CD4-positive, alpha-beta T cell treated with Interleukin-15 for 4 hours (primary cell): ENCODE results near the gene IBSP.

Source experiments
- DNase-seq: peaks from one replicate; pipeline ENCODE4 v3.0.0-alpha.2; 2020; ENCODE audit warnings: low spot score

IBSP gene, protein sequence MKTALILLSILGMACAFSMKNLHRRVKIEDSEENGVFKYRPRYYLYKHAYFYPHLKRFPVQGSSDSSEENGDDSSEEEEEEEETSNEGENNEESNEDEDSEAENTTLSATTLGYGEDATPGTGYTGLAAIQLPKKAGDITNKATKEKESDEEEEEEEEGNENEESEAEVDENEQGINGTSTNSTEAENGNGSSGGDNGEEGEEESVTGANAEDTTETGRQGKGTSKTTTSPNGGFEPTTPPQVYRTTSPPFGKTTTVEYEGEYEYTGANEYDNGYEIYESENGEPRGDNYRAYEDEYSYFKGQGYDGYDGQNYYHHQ

GRCh38 chr4:87799301-87800113 is at the start of gene IBSP:
Gene IBSP, plus strand, starts transcription at chr4:87799554. Its CDS starts 2,808 bp downstream, at chr4:87802362.
- DNase-seq, result no peak

DNA sequence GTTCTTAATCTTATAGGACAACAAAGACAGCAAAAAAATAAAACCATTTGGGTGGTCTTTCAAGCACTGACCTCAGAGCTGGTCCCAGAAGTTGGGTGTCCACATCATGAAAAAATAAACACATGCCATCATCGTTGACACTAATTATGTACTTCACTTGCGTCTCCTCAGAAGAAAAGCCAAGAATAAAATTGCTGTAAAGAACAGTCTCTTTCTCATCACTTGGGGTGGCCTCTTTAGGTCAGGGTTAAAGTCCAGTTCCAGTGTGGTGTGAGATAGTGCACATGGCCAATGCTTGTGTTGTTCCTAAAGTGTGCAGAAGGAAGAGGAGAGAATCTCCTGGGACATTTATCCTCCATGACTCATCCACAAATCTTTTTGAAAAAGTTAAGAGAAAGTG is 49.5 kb upstream of the IBSP start:
- no peak for DNase-seq

DNA sequence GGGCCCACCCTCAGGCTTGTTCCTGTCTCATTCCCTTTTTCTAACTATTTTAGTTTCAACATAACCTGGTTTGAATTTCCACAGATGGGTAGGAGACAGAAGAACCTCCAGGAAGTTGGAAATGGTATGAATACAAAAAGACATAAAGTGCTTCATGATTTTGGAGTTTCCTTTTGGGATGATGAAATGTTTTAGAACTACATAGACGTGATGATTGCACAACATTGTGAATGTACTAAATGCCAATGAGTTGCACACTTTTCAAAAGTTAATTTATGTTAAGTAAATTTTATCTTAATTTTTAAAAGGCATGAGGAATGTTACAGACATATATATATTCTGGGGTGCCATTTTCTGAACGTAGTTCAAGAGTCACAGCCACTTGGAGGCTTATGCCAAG is 41.1 kb upstream of the IBSP start:
- no peak for DNase-seq

DNA sequence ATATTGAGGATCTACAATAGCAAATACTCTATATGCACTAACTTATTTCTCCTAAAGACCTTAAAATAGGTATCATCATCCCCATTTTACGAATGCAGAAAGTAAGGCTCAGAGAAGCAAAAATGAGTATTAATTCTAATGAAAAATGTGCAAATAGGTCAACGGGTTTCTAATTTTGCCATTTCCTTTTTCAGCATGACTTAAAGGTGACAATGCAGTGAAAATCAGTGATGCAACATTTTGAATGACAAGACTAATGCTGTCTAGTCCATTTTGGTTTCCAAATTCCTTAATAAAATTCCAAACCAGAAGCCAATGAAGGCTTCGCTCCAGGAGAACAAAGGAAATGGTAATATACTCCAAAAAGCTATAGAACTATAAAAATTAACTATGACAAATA is 37.0 kb upstream of the IBSP start:
- no peak for DNase-seq

DNA sequence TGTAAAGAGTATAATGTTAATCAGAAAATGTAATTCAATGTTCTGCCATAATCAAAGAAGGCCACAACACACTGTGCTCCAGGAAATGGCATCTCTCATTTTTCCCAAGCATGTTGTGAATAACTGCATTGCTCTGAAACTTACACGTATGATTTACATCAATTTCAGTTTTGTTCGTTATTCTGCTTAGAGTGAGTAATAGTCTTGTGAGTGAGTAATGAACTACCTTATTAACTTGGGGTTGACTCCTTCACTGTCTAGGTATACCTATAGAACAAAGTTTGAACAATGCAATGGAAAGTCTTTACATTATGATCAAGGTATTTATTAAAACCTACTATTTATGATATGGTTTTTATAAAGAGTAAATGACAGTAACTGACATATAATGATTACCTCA is 17.8 kb upstream of the IBSP start:
- DNase-seq, result no peak

GRCh38 chr4:87783781-87784180 is 15.6 kb upstream of the IBSP start:
- no peak for DNase-seq

GRCh38 chr4:87785731-87786509 is 13.4 kb upstream of the IBSP start:
- DNase-seq, result no peak

GRCh38 chr4:87802858-87803257 is 3.5 kb downstream of the IBSP start:
- DNase-seq, result no peak

DNA sequence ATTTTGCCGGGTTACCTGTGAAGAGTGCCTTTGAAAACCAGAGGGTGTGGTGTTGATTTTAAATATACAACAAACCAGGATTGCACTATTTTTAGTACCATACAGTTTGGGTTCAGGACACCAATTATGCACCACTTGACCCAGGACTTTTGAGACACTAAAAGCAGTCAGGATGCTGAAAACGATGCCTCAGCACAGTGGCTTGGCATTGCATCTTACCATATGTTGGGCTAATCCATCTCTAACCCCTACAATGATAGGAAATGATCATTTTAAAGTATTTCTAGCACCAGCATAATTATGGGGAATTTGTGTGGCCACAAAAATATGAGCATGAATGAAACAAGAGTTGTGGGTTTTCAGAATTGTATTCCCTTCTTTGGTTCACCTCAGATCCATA is 4.1 kb downstream of the IBSP start:
- no peak for DNase-seq

- no peak for DNase-seq
These were observed 5.5 kb downstream of the IBSP start for GRCh38 chr4:87804871-87805270.

- DNase-seq, result no peak
These were observed 6.6 kb downstream of the IBSP start for GRCh38 chr4:87805971-87806370.

DNA sequence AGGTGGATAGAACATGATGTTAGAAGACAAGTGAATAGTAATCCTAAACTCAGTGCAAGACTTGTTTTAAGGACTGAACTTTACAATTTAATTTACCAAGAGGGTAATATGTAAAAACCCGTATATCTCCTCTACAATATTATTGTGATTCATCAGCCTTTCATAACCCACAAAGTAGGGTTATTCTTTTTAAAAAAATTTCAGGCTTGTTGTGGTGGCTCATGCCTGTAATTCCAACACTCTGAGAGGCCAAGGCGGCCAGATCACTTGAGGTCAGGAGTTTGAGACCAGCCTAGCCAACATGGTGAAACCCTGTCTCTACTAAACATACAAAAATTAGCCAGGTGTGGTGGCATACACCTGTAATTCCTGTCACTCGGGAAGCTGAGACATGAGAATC is 7.2 kb downstream of the IBSP start:
- DNase-seq, result no peak

DNA sequence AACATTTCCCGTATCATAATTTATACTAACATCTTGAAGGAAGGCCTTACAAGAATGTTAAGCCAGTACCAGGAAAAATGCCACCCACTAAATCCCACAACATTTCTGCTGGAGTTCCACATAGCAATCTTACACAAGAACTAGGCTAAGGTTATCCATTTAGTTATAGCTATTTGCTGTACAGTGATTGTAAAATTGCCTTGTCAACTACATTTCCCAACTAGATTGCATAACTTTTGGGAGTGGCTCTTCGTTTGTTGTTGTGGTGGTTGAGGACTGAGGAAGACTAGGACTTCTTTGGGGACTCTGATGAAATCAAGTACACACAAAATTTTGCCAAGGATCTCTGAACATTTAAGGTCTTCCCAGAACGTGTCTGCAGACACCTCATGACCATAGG is 8.0 kb downstream of the IBSP start:
- no peak for DNase-seq

GRCh38 chr4:87811977-87812376 is 12.6 kb downstream of the IBSP start:
- no peak for DNase-seq

- DNase-seq, result no peak
These were observed 20.0 kb downstream of the IBSP start for GRCh38 chr4:87819281-87819919.

- DNase-seq, result no peak
These were observed 23.8 kb downstream of the IBSP start for GRCh38 chr4:87823200-87823599.

DNA sequence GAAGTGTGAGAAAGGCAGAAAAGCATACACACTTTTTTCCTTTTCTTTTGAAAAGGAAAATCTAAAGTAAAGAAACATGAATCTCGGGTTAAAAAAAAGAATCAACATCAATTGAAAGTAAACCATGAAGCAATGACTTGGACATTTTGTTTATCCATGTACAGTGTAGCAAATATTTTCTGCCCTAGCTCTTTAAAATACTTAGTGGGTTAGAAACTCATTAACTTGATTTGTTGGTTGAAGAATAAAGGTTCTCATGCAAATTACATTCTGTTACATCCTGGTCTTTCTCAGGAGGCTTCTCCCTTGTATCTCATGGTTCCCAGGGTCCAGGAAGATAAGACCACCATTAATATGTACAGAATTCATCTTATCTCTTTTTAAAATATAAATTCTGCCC is 24.4 kb downstream of the IBSP start:
- no peak for DNase-seq

- DNase-seq, result no peak
These were observed 25.0 kb downstream of the IBSP start for GRCh38 chr4:87824352-87824751.

- DNase-seq, result no peak
These were observed 33.3 kb downstream of the IBSP start, which contains the start of gene MEPE for GRCh38 chr4:87832669-87833068. Gene MEPE, plus strand, starts transcription at chr4:87832969. Its CDS starts 1,746 bp downstream, at chr4:87834715.

GRCh38 chr4:87834401-87834800 is 35.0 kb downstream of the IBSP start:
- no peak for DNase-seq

GRCh38 chr4:87835197-87835596 is 35.8 kb downstream of the IBSP start:
- no peak for DNase-seq

DNA sequence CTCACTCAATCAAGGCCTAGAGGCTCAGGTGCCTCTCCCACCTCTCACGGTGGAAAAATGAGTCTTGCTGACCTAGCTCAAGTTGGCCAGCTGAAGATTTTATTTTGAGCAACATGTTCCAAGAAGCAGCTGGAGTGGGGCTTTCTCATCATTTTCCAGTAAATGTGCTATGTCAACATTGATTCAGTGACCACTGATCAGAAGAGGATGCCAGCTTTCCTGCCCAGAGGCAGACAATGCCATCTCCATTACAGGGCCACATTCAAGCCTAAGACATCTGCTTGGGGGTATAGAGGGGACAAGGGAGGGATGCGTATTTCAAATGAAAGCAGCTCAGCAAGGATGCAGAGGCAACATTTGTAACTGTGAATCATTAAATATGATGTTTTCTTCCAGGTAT is 36.4 kb downstream of the IBSP start:
- DNase-seq, result no peak
